Breast epithelium (tissue), 3 donors: Measurements from ENCODE around the gene THOP1.

Experiments
- CTCF ChIP-seq, 3 donors: fragments of 450-650 bp; IDR thresholded peaks; one replicate each; pipeline ENCODE4 v1.5.1; 2016 to 2017; ENCODE audit warnings: antibody characterized with exemption in 3 of 3, mild to moderate bottlenecking in 3 of 3, moderate library complexity in 3 of 3
- POLR2A ChIP-seq: fragments of 450-650 bp; IDR thresholded peaks from one replicate; pipeline ENCODE4 v1.6.1; 2016; ENCODE audit warnings: antibody characterized with exemption, mild to moderate bottlenecking, moderate library complexity
- POLR2AphosphoS5 ChIP-seq, 3 donors: sonication (generic); formaldehyde crosslinking; IDR thresholded peaks; one replicate each; pipeline ENCODE4 v1.6.1; 2017; ENCODE audit warnings: antibody characterized with exemption in 3 of 3

GRCh38 chr19:2763687-2764086, 21.6 kb upstream of the THOP1 start:
- TF ChIP-seq CTCF (IDR thresholded peaks at IDR 0.05), result no peak
- no peak for TF ChIP-seq POLR2A
- TF ChIP-seq POLR2AphosphoS5 (IDR thresholded peaks at IDR 0.05), result no peak
